Upper lobe of left lung (tissue), 6 donors: Measurements from ENCODE around the gene NFKBIZ. TPM values are rescaled to one million over a fixed set of nuclear protein-coding genes. Genes with fewer than 3 reads are reported as not detected.

ENCODE experiments used
- ATAC-seq, 2 donors: fragments of 200-7000 bp; cut with Tn5 transposase; one replicate each; pipeline ENCODE4 v1.9.1; 2022; ENCODE audit warnings: mild to moderate bottlenecking in 2 of 2, moderate library complexity in 2 of 2; ENCODE audit not compliant: low FRiP score in 2 of 2
- DNase-seq, 2 donors: peaks; one replicate each; pipeline ENCODE4 v3.0.0-alpha.2; 2019 to 2020
- H3K27ac ChIP-seq, 4 donors: fragments of 200-600 bp; sonication (generic); one replicate each; pipeline ENCODE4 v1.5.1; 2016 to 2019
- H3K27me3 ChIP-seq, 4 donors: fragments of 200-600 bp; sonication (generic); one replicate each; pipeline ENCODE4 v1.5.1; 2017 to 2019
- H3K36me3 ChIP-seq, 4 donors: fragments of 200-600 bp; sonication (generic); one replicate each; pipeline ENCODE4 v1.5.1; 2016 to 2019
- H3K4me1 ChIP-seq, 4 donors: fragments of 200-600 bp; sonication (generic); one replicate each; pipeline ENCODE4 v1.5.1; 2018 to 2019
- H3K4me3 ChIP-seq, 4 donors: fragments of 200-600 bp; sonication (generic); one replicate each; pipeline ENCODE4 v1.5.1; 2017 to 2019; ENCODE audit warnings: mild to moderate bottlenecking in 2 of 4, moderate library complexity in 1 of 4
- H3K9me3 ChIP-seq, 4 donors: fragments of 200-600 bp; sonication (generic); one replicate each; pipeline ENCODE4 v1.5.1; 2018 to 2019
- EP300 ChIP-seq, 4 donors: sonication (generic); formaldehyde crosslinking; IDR thresholded peaks; one replicate each; pipeline ENCODE4 v1.5.1; 2017; ENCODE audit warnings: antibody characterized with exemption in 4 of 4, control low read depth in 2 of 4
- POLR2A ChIP-seq, 4 donors: fragments of 450-650 bp; IDR thresholded peaks; one replicate each; pipeline ENCODE4 v1.5.1; 2016 to 2017; ENCODE audit warnings: antibody characterized with exemption in 4 of 4, mild to moderate bottlenecking in 2 of 4
- POLR2AphosphoS5 ChIP-seq, 2 donors: sonication (generic); formaldehyde crosslinking; IDR thresholded peaks; one replicate each; pipeline ENCODE4 v1.5.1; 2017; ENCODE audit warnings: antibody characterized with exemption in 2 of 2
- WGBS, 2 donors: methylation state at CpG; one replicate each; pipeline ENCODE4 v1.1.5; 2017 to 2018; 5-methylcytosine and 5-hydroxymethylcytosine counted together
- total RNA-seq, 6 donors: library from RNA; depleted of rRNA in 4 of 6; stranded (reverse); fragments of >200 nt in 4 of 6; gene quantifications; one replicate each; pipeline versions ENCODE4 v1.1.0 to v1.2.1, GENCODE V29; 2016 to 2021
- TF ChIP-seq, protein P1 (sequence below), 6 experiments: fragments of 450-650 bp in 4 of 6; fragments of 200-600 bp in 2 of 6; sonication (generic) in 2 of 6; IDR thresholded peaks; one replicate each; pipeline ENCODE4 v1.5.1; 2016 to 2019; ENCODE audit warnings: antibody characterized with exemption in 6 of 6
- donor health status: DM: no; HTN: no; CAD: no; lungs with moderate emphysema.
- donor health status: DM: no; HTN: yes; CAD: no; lungs with severe emphysema.

NFKBIZ gene
- total RNA-seq, 6 donors from 2014 or later, result 76.1 to 270 (median 106) TPM

DNA sequence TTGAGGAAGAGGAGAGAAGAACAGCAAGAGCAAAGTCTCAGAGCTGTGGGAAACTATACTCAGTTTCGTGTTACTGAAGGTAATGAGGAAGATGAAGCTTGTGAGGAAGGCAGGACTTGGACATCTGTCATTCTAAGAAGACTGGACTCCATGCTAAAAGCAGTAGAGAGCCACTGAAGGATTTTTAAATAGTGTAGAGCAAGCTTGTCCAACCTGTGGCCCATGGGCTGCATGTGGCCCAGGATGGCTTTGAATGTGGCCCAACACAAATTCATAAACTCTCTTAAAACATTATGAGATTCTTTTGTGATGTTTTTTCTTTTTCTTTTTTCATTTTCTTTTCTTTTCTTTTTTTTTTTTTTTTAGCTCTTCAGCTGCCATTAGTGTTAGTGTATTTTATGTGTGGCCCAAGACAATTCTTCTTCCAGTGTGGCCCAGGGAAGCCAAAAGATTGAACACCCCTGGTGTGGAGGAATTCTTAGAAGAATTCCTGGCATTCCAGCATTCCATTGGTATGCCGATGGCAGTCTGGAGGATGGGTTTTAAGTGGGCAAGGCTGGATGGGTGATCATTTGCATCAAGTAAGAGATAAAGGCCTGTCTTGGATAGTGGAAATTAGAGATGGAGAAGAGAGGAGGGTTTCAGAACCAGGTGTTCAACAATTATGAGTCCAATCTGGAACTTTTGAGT is 6.9 kb upstream of the NFKBIZ start:
- no peaks in the 10 kb centered on the region for H3K9me3 ChIP-seq
- no peaks in the 10 kb centered on the region for H3K27me3 ChIP-seq
- H3K36me3 ChIP-seq, result no peaks in the 10 kb centered on the region
- ATAC-seq, result no peak
- no peak for DNase-seq
- H3K27ac ChIP-seq, result no peak overlapping the region
- H3K4me3 ChIP-seq, result no peak overlapping the region
- TF ChIP-seq POLR2AphosphoS5 (IDR thresholded peaks at IDR 0.05) (no peak), EP300 (IDR thresholded peaks at IDR 0.05) (no peak), POLR2A (IDR thresholded peaks at IDR 0.05) (no peak)
- TF ChIP-seq, protein P1, sequence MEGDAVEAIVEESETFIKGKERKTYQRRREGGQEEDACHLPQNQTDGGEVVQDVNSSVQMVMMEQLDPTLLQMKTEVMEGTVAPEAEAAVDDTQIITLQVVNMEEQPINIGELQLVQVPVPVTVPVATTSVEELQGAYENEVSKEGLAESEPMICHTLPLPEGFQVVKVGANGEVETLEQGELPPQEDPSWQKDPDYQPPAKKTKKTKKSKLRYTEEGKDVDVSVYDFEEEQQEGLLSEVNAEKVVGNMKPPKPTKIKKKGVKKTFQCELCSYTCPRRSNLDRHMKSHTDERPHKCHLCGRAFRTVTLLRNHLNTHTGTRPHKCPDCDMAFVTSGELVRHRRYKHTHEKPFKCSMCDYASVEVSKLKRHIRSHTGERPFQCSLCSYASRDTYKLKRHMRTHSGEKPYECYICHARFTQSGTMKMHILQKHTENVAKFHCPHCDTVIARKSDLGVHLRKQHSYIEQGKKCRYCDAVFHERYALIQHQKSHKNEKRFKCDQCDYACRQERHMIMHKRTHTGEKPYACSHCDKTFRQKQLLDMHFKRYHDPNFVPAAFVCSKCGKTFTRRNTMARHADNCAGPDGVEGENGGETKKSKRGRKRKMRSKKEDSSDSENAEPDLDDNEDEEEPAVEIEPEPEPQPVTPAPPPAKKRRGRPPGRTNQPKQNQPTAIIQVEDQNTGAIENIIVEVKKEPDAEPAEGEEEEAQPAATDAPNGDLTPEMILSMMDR (IDR thresholded peaks at IDR 0.05), result no peak
- peaks cover 0 to 9% (median 8%) of the 10 kb centered on the region in 4 donors for H3K4me1 ChIP-seq
- 78 to 81% methylated on average over 2 of the region's 2 CpGs for WGBS, 2 donors

GRCh38 chr3:101842935-101843330 is 6.4 kb upstream of the NFKBIZ start:
- Histone ChIP-seq H3K36me3 (no peaks in the 10 kb centered on the region), H3K27me3 (no peaks in the 10 kb centered on the region), H3K4me1 (peaks cover 4 to 9% (median 7%) of the 10 kb centered on the region in 4 donors), H3K9me3 (no peaks in the 10 kb centered on the region), H3K4me3 (no peak overlapping the region), H3K27ac (no peak overlapping the region)
- DNase-seq, result no peak
- ATAC-seq, result no peak
- 84% methylated on average over 3 of the region's 3 CpGs for WGBS, 2 donors
- TF ChIP-seq, protein P1 (IDR thresholded peaks at IDR 0.05), result no peak

DNA sequence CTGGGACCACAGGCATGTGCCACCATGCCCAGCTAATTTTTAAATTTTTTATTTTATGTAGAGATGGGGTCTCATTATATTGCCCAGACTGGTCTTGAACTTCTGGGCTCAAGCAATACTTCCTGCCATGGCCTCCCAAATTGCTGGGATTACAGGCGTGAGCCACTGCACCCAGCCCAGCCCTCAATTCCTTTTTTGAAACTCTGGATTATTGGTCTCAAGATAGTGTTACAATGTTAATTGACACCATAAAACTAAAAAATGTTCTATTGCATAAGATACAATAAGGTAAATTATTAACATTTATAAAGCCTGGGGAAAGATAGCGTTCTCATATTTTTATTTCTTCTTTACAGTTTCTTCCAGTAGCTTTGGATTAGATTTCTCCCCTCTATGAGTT is 3.9 kb upstream of the NFKBIZ start:
- Histone ChIP-seq H3K36me3 (no peaks in the 10 kb centered on the region), H3K27ac (no peak overlapping the region), H3K4me1 (peaks cover 11 to 17% (median 15%) of the 10 kb centered on the region in 4 donors), H3K4me3 (no peak overlapping the region), H3K27me3 (no peaks in the 10 kb centered on the region), H3K9me3 (no peaks in the 10 kb centered on the region)
- TF ChIP-seq POLR2A (IDR thresholded peaks at IDR 0.05), result no peak
- TF ChIP-seq, protein P1 (IDR thresholded peaks at IDR 0.05), result no peak
- WGBS, 2 donors, result 93 to 98% methylated on average over 2 of the region's 2 CpGs
- ATAC-seq (no peak), DNase-seq (no peak)

DNA sequence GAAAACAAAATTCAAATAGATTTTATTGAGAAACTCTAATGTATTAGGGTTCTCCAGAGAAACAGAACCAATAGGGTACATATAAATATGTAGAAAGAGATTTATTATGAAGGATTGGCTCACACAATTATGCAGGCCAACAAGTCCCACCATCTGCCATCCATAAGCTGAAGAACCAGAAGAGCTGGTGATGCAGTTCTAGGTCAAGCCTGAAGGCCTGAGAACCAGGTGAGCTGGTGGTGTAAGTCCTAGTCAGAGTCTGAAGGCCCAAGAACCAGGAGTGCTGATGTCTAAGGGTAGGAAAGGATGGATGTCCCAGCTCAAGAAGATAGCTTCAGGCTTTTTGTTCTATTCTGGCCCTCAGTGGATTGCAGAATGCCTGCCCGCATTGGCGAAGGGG is 2.6 kb upstream of the NFKBIZ start:
- H3K9me3 ChIP-seq, result no peaks in the 10 kb centered on the region
- no peak overlapping the region for H3K4me3 ChIP-seq
- ATAC-seq (no peak), DNase-seq (no peak)
- H3K27me3 ChIP-seq, result no peaks in the 10 kb centered on the region
- H3K27ac ChIP-seq, result peak overlapping the region; percentile 51 to 100 (median 80)
- no peak for TF ChIP-seq POLR2A (IDR thresholded peaks at IDR 0.05)
- TF ChIP-seq POLR2AphosphoS5 (IDR thresholded peaks at IDR 0.05), result peak in 1 of 2 donors; percentile 4
- TF ChIP-seq, protein P1 (IDR thresholded peaks at IDR 0.05), result no peak
- no peak for TF ChIP-seq EP300 (IDR thresholded peaks at IDR 0.05)
- no peaks in the 10 kb centered on the region for H3K36me3 ChIP-seq
- WGBS, 2 donors, result 93 to 94% methylated on average over 2 of the region's 2 CpGs
- peaks cover 11 to 22% (median 17%) of the 10 kb centered on the region in 4 donors for H3K4me1 ChIP-seq

DNA sequence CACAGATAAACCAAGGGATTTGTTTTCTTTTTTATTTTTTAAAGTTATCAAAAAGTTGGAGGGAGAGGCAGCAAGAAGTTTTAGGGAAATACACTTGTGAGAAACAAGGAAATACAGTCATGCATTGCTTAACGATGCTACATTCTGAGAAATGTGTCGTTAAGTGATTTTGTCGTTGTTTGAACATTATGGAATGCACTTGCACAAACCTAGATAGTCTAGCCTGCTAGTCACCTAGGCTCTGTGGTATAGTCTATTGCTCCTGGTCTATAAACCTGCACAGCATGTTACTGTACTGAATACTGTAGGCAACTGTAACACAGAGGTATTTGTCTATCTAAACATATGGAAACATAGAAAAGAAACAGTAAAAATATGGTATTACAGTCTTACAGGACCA is 2.0 kb upstream of the NFKBIZ start:
- ATAC-seq, result peak in 1 of 2 donors; percentile 38
- WGBS, 2 donors, result 40 to 68% methylated on average over 3 of the region's 3 CpGs
- peaks cover 0 to 6% (median 3%) of the 10 kb centered on the region in 4 donors for H3K36me3 ChIP-seq
- no peaks in the 10 kb centered on the region for H3K9me3 ChIP-seq
- no peak for DNase-seq
- peaks cover 11 to 29% (median 21%) of the 10 kb centered on the region in 4 donors for H3K4me1 ChIP-seq
- TF ChIP-seq EP300 (IDR thresholded peaks at IDR 0.05) (peak in 2 of 4 donors; percentile 51 to 90), POLR2A (IDR thresholded peaks at IDR 0.05) (peak in 1 of 4 donors; percentile 9), POLR2AphosphoS5 (IDR thresholded peaks at IDR 0.05) (peak in 1 of 2 donors; percentile 82)
- TF ChIP-seq, protein P1 (IDR thresholded peaks at IDR 0.05), result no peak
- no peaks in the 10 kb centered on the region for H3K27me3 ChIP-seq
- no peak overlapping the region for H3K4me3 ChIP-seq
- peak overlapping the region; percentile 98 to 100 (median 99) for H3K27ac ChIP-seq
